AG04449 (cell line): Measurements from ENCODE around the gene PLPPR2.

Experiments
- CTCF ChIA-PET: fragments of 350-600 bp; formaldehyde crosslinking; extraction: SDS; loops from one replicate; lab custom pipeline; 2021; ENCODE audit warnings: antibody characterized with exemption; lab: Yijun Ruan, JAX
- POLR2A ChIA-PET: fragments of 400-600, 350-600 bp; formaldehyde crosslinking; extraction: SDS; loops from one replicate; lab custom pipeline; 2020; ENCODE audit warnings: antibody characterized with exemption, inconsistent platforms; lab: Yijun Ruan, JAX
- DNase-seq: peaks from one replicate; pipeline ENCODE4 v3.0.0-alpha.2; 2010; ENCODE audit warnings: low read depth, low spot score
- H3K4me3 ChIP-seq: 2 replicates; pipeline ENCODE4 v1.5.1; 2011; ENCODE audit warnings: low read depth, mild to moderate bottlenecking, control low read depth, low read length
- CTCF ChIP-seq: IDR thresholded peaks from one replicate; pipeline ENCODE4 v1.5.1; 2011; ENCODE audit warnings: mild to moderate bottlenecking, moderate library complexity, low read length, control low read depth, inconsistent platforms; ENCODE audit not compliant: insufficient read depth; ENCODE audit errors: missing control alignments

The PLPPR2 gene

GRCh38 chr19:11387162-11388034 is 32.2 kb downstream of the PLPPR2 start:
- no peak for TF ChIP-seq CTCF
- CTCF ChIA-PET: interaction anchor here (0.6 to 1.1 kb wide), 2 partner anchors 28 to 134 kb away, joined by 3 to 4 read pairs; no protein-coding TSS in a partner anchor
- H3K4me3 ChIP-seq: no peak overlapping the region
- no peak for DNase-seq
- POLR2A ChIA-PET: interaction anchor here (0.6 kb wide), 1 partner anchor 74 kb away, joined by 3 read pairs; no protein-coding TSS in a partner anchor

GRCh38 chr19:11390359-11390758 is 35.1 kb downstream of the PLPPR2 start:
- ChIA-PET POLR2A (interaction anchor here (0.9 kb wide), 1 partner anchor 9 kb away, joined by 4 read pairs; no protein-coding TSS in a partner anchor), CTCF (interaction anchor here (0.8 to 4.1 kb wide), 4 partner anchors 9 to 97 kb away, joined by 3 to 45 read pairs (median 4); partner anchors contain the start of gene SWSAP1)
- no peak for TF ChIP-seq CTCF
- H3K4me3 ChIP-seq: no peak overlapping the region
- no peak for DNase-seq

GRCh38 chr19:11390933-11391680 is 35.9 kb downstream of the PLPPR2 start:
- H3K4me3 ChIP-seq: no peak overlapping the region
- no peak for DNase-seq
- no peak for TF ChIP-seq CTCF
- ChIA-PET POLR2A (interaction anchor here (0.9 kb wide), 1 partner anchor 10 kb away, joined by 4 read pairs; no protein-coding TSS in a partner anchor), CTCF (interaction anchor here (1.0 to 4.1 kb wide), 3 partner anchors 10 to 13 kb away, joined by 3 to 45 read pairs (median 4); no protein-coding TSS in a partner anchor)

- POLR2A ChIA-PET: no interaction called here
- CTCF ChIA-PET: interaction anchor here (1.7 to 1.9 kb wide), 2 partner anchors 14 to 16 kb away, joined by 5 to 8 read pairs; no protein-coding TSS in a partner anchor
- no peak overlapping the region for H3K4me3 ChIP-seq
- no peak for DNase-seq
- TF ChIP-seq CTCF: no peak
Measured at GRCh38 chr19:11397089-11397610, 41.9 kb downstream of the PLPPR2 start.

GRCh38 chr19:11399667-11400066 is 44.4 kb downstream of the PLPPR2 start:
- CTCF ChIA-PET: interaction anchor here (0.6 to 2.0 kb wide), 2 partner anchors 17 to 18 kb away, joined by 3 to 8 read pairs; no protein-coding TSS in a partner anchor
- POLR2A ChIA-PET: no interaction called here
- TF ChIP-seq CTCF: no peak
- H3K4me3 ChIP-seq: no peak overlapping the region
- no peak for DNase-seq
